Glutamatergic neuron (in vitro differentiated cells): ENCODE results near the gene DGKD. TPM values are rescaled to one million over a fixed set of nuclear protein-coding genes. Genes with fewer than 3 reads are reported as not detected.

ENCODE experiments used
- DNase-seq: peaks from one replicate; pipeline ENCODE4 v3.0.0; 2022
- H3K27ac Mint-ChIP-seq: one replicate; pipeline ENCODE4 v1.8.0; 2020; ENCODE audit warnings: mild to moderate bottlenecking, mixed read lengths, inconsistent platforms; ENCODE audit not compliant: unreplicated experiment
- H3K27me3 Mint-ChIP-seq: one replicate; pipeline ENCODE4 v1.8.0; 2020; ENCODE audit warnings: mild to moderate bottlenecking, moderate library complexity, mixed read lengths, inconsistent platforms; ENCODE audit not compliant: unreplicated experiment
- H3K36me3 Mint-ChIP-seq: one replicate; pipeline ENCODE4 v1.8.0; 2020; ENCODE audit warnings: mild to moderate bottlenecking, mixed read lengths, inconsistent platforms; ENCODE audit not compliant: unreplicated experiment
- H3K4me1 Mint-ChIP-seq: one replicate; pipeline ENCODE4 v1.8.0; 2020; ENCODE audit warnings: mild to moderate bottlenecking, low read depth, mixed read lengths, inconsistent platforms; ENCODE audit not compliant: unreplicated experiment
- H3K4me3 Mint-ChIP-seq: one replicate; pipeline ENCODE4 v1.8.0; 2020; ENCODE audit warnings: mild to moderate bottlenecking, mixed read lengths, inconsistent platforms; ENCODE audit not compliant: unreplicated experiment
- H3K9me3 Mint-ChIP-seq: one replicate; pipeline ENCODE4 v1.8.0; 2020; ENCODE audit warnings: mild to moderate bottlenecking, moderate library complexity, mixed read lengths, inconsistent platforms; ENCODE audit not compliant: unreplicated experiment
- CTCF ChIP-seq: fragments of 200-600 bp; sonication (generic); IDR thresholded peaks from one replicate; pipeline ENCODE4 v1.5.0; 2021; ENCODE audit not compliant: partially characterized antibody, unreplicated experiment
- total RNA-seq: library from RNA; stranded (reverse); fragmentation: NEBNext Ultra II Directional; extraction: Animal tissue kit (Norgen Biotek cat#: 25700); gene quantifications from one replicate; pipeline ENCODE4 v1.2.1, GENCODE V29; 2021; ENCODE audit not compliant: unreplicated experiment

DGKD gene
- total RNA-seq, 1 donor from 2014 or later = 67.6 TPM

DNA sequence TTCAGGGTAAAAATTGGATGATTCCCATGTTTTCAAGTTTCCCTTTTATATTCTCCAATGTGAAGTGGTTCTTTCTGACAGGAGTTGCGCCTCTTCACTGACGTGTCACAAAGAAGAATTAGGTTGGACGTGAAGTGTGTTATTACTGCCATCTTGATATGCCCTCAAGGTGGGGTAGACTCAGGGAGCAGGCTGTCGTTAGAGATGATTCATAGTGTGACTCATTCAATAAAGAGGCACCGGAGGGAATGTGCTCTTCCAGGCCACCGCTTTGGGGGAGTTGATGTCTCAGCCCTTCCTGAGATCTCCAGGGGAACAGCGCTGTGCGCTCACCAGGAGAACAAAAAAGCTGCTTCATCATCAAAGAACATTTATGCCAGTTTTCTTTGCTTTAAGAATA is 3.6 kb upstream of the DGKD start:
- H3K36me3 Mint-ChIP-seq = peaks cover 5% of the 10 kb centered on the region
- peaks cover 12% of the 10 kb centered on the region for H3K27me3 Mint-ChIP-seq
- no peak for DNase-seq
- peaks cover 12% of the 10 kb centered on the region for H3K9me3 Mint-ChIP-seq
- TF ChIP-seq CTCF = no peak
- H3K4me1 Mint-ChIP-seq = peaks cover 6% of the 10 kb centered on the region
- no peak overlapping the region for H3K4me3 Mint-ChIP-seq
- no peak overlapping the region for H3K27ac Mint-ChIP-seq

DNA sequence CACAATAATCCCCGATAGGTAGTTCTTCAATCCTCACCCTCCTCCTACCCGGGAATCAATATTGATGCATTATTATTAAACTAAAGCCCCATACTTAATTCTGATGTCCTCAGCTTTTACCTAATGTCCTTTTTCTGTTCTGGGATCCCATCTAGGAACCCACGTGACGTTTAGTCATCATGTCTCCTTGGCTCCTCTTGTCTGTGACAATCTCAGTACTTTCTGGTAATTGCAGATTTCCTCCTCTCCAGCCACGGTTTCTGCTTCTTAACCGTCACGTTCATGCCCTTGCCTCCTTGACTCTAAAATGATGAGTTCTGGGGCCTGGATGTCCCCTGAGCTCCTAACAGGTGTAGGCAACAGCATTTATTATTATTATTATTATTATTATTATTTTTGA is 2.9 kb upstream of the DGKD start:
- Mint-ChIP-seq H3K9me3 (peaks cover 12% of the 10 kb centered on the region), H3K27me3 (peaks cover 12% of the 10 kb centered on the region), H3K27ac (no peak overlapping the region), H3K36me3 (peaks cover 5% of the 10 kb centered on the region), H3K4me3 (no peak overlapping the region), H3K4me1 (peaks cover 10% of the 10 kb centered on the region)
- no peak for TF ChIP-seq CTCF
- no peak for DNase-seq

DNA sequence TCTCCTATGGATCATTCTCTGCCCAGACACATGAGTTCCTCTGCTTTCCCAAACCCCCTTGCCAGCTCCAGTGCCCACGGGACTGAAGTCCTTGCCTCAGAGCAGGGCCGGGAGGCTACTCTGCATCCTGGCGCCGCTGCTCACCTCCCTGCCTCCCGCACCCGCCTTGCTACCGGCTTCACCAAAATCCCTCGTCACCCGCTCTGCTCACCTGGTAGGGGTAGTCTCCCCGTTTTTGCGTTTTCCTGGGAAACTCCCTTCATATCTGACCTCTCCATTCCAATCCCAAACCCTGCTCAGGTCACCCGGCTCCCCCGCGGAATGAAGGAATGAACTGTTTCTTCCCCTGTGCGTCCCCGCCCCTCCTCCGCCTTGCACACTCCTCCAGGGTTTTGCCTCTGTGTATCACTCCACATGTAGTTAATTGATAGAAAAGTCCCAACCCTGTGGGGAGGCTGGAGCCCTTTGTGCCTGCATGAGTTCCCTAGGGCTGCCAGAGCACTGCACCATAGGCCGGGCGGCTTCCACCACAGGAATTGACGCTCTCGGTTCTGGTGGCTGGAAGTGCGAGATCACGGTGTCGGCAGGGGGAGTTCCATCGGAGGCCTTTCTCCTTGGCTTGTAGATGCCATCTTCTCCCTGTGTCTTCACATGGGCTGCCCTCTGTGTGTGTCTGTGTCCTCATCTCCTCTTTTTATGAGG is 2.0 kb upstream of the DGKD start:
- no peak for DNase-seq
- peaks cover 12% of the 10 kb centered on the region for H3K27me3 Mint-ChIP-seq
- peaks cover 5% of the 10 kb centered on the region for H3K36me3 Mint-ChIP-seq
- peaks cover 13% of the 10 kb centered on the region for H3K4me1 Mint-ChIP-seq
- H3K27ac Mint-ChIP-seq = no peak overlapping the region
- peak overlapping the region; percentile 21 for H3K4me3 Mint-ChIP-seq
- no peak for TF ChIP-seq CTCF
- H3K9me3 Mint-ChIP-seq = peaks cover 12% of the 10 kb centered on the region

GRCh38 chr2:233353101-233353768 is 1.1 kb upstream of the DGKD start:
- Mint-ChIP-seq H3K27ac (peak overlapping the region; percentile 53), H3K9me3 (peaks cover 9% of the 10 kb centered on the region), H3K36me3 (no peaks in the 10 kb centered on the region), H3K4me1 (peaks cover 13% of the 10 kb centered on the region), H3K27me3 (peaks cover 12% of the 10 kb centered on the region), H3K4me3 (peak overlapping the region; percentile 93)
- TF ChIP-seq CTCF = no peak
- no peak for DNase-seq

DNA sequence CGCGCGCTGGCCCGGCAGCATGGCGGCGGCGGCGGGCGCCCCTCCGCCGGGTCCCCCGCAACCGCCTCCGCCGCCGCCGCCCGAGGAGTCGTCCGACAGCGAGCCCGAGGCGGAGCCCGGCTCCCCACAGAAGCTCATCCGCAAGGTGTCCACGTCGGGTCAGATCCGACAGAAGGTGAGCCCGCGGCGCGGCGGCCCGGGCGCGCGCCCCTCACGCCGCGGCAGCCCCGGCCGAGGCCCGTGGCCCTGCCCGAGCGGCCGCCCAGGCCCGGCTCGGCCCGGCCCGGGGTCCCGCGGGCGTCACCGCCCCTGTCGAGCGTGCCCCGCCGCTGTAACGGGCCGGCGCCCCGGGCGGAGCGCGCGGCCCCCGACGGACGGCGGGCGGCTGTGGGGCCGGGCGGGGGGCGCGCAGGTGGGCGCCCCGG is 218 bp downstream of the DGKD start:
- H3K27ac Mint-ChIP-seq = no peak overlapping the region
- no peak overlapping the region for H3K4me3 Mint-ChIP-seq
- peaks cover 19% of the 10 kb centered on the region for H3K4me1 Mint-ChIP-seq
- no peaks in the 10 kb centered on the region for H3K36me3 Mint-ChIP-seq
- TF ChIP-seq CTCF = no peak
- H3K9me3 Mint-ChIP-seq = peaks cover 9% of the 10 kb centered on the region
- no peak for DNase-seq
- peaks cover 12% of the 10 kb centered on the region for H3K27me3 Mint-ChIP-seq
